Nephron (organoid): Measurements from ENCODE around the gene GTPBP3.
A peak's percentile ranks its signal among the peaks of the same experiment; 100 is the strongest.

Experiments
- H3K27ac Mint-ChIP-seq, 3 experiments: 2 replicates each; pipeline ENCODE4 v1.8.0; 2020; ENCODE audit warnings: mixed read lengths in 3 of 3, mild to moderate bottlenecking in 2 of 3, moderate library complexity in 1 of 3
- H3K27me3 Mint-ChIP-seq: 2 replicates; pipeline ENCODE4 v1.8.0; 2021; ENCODE audit warnings: low read depth, mild to moderate bottlenecking, moderate library complexity, mixed read lengths
- H3K36me3 Mint-ChIP-seq: 2 replicates; pipeline ENCODE4 v1.8.0; 2020; ENCODE audit warnings: low read depth, mixed read lengths
- H3K4me1 Mint-ChIP-seq: 2 replicates; pipeline ENCODE4 v1.8.0; 2020; ENCODE audit warnings: mixed read lengths
- H3K4me3 Mint-ChIP-seq, 3 experiments: 2 replicates each; pipeline ENCODE4 v1.8.0; 2020; ENCODE audit warnings: mild to moderate bottlenecking in 3 of 3, mixed read lengths in 3 of 3, moderate library complexity in 2 of 3
- H3K9me3 Mint-ChIP-seq: 2 replicates; pipeline ENCODE4 v1.8.0; 2020; ENCODE audit warnings: mixed read lengths
- CTCF ChIP-seq, 3 experiments: fragments of 200-600 bp; sonication (generic); IDR thresholded peaks; one replicate each; pipeline ENCODE4 v1.5.0; 2021; ENCODE audit warnings: antibody characterized with exemption in 3 of 3; ENCODE audit not compliant: unreplicated experiment in 3 of 3

The GTPBP3 gene

GRCh38 chr19:17296273-17296672 is 41.1 kb upstream of the GTPBP3 start:
- Mint-ChIP-seq H3K9me3 (no peaks in the 10 kb centered on the region), H3K27me3 (no peaks in the 10 kb centered on the region), H3K36me3 (peaks cover 22% of the 10 kb centered on the region), H3K27ac (no peak overlapping the region), H3K4me3 (no peak overlapping the region), H3K4me1 (no peaks in the 10 kb centered on the region)
- TF ChIP-seq CTCF (IDR thresholded peaks at IDR 0.05; ENCODE audit: unreplicated experiment in 3 of 3): no peak

GRCh38 chr19:17296976-17297375 is 40.4 kb upstream of the GTPBP3 start:
- Mint-ChIP-seq H3K27ac (no peak overlapping the region), H3K4me3 (no peak overlapping the region), H3K9me3 (no peaks in the 10 kb centered on the region), H3K4me1 (peaks cover 1% of the 10 kb centered on the region), H3K36me3 (peaks cover 23% of the 10 kb centered on the region), H3K27me3 (no peaks in the 10 kb centered on the region)
- no peak for TF ChIP-seq CTCF (IDR thresholded peaks at IDR 0.05; ENCODE audit: unreplicated experiment in 3 of 3)

- Mint-ChIP-seq H3K27ac (no peak overlapping the region), H3K27me3 (no peaks in the 10 kb centered on the region), H3K36me3 (peaks cover 22% of the 10 kb centered on the region), H3K9me3 (no peaks in the 10 kb centered on the region), H3K4me1 (peaks cover 32% of the 10 kb centered on the region), H3K4me3 (peak overlapping the region; percentile 77 to 83 (median 80))
- no peak for TF ChIP-seq CTCF (IDR thresholded peaks at IDR 0.05; ENCODE audit: unreplicated experiment in 3 of 3)
Observed at GRCh38 chr19:17300992-17301619, 36.2 kb upstream of the GTPBP3 start.

GRCh38 chr19:17302391-17303166 is 34.8 kb upstream of the GTPBP3 start:
- Mint-ChIP-seq H3K9me3 (no peaks in the 10 kb centered on the region), H3K27ac (no peak overlapping the region), H3K4me1 (peaks cover 39% of the 10 kb centered on the region), H3K27me3 (no peaks in the 10 kb centered on the region), H3K4me3 (peak overlapping the region; percentile 80 to 94 (median 87)), H3K36me3 (peaks cover 15% of the 10 kb centered on the region)
- TF ChIP-seq CTCF (IDR thresholded peaks at IDR 0.05; ENCODE audit: unreplicated experiment in 3 of 3): no peak

GRCh38 chr19:17303167-17303939 is 34.0 kb upstream of the GTPBP3 start, which contains the start of gene ABHD8:
Gene ABHD8, minus strand, starts transcription at chr19:17303425. Its CDS starts 1,809 bp downstream, at chr19:17301616.
- peak; percentile 73 to 78 (median 74) for TF ChIP-seq CTCF (IDR thresholded peaks at IDR 0.05; ENCODE audit: unreplicated experiment in 3 of 3)
- peak within 1 kb of the TSS; percentile 80 to 95 (median 94) for H3K4me3 Mint-ChIP-seq
- peaks cover 11% of the 10 kb centered on the region for H3K36me3 Mint-ChIP-seq
- H3K27ac Mint-ChIP-seq: peak within 1 kb of the TSS; percentile 79 to 91 (median 86)
- no peaks in the 10 kb centered on the region for H3K27me3 Mint-ChIP-seq
- H3K4me1 Mint-ChIP-seq: peaks cover 44% of the 10 kb centered on the region
- no peaks in the 10 kb centered on the region for H3K9me3 Mint-ChIP-seq
